Measurements from ENCODE around the gene NRCAM.

The NRCAM gene

GRCh38 chr7:108108131-108108530 is 348.1 kb downstream of the NRCAM start:
- in situ Hi-C loops (cut with MboI; ENCODE audit: low sequenced_read_pairs), result no loop called here

DNA sequence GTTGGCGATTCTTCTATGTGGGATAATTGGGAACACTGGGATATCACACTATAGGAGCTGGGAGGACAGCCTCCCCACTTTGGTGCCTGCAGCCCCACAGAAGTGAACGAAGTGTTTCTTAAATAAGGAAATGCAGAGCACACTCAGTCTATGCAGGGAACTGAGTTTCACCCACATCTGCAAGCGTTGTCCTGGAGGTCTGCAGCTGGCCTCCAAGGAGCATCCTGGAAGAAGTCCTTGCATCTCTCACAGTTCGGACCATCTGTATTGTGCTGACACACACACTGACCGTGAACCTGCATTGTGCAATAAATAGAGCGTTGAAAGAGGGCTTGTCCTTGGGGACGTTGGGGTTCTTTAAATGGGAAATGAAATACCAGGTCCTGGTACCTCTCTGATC is 351.9 kb downstream of the NRCAM start:
- in situ Hi-C loops (cut with MboI; ENCODE audit: low sequenced_read_pairs), result no loop called here

GRCh38 chr7:108103558-108104298 is 352.5 kb downstream of the NRCAM start:
- in situ Hi-C loops (cut with MboI; ENCODE audit: low sequenced_read_pairs), result no loop called here

DNA sequence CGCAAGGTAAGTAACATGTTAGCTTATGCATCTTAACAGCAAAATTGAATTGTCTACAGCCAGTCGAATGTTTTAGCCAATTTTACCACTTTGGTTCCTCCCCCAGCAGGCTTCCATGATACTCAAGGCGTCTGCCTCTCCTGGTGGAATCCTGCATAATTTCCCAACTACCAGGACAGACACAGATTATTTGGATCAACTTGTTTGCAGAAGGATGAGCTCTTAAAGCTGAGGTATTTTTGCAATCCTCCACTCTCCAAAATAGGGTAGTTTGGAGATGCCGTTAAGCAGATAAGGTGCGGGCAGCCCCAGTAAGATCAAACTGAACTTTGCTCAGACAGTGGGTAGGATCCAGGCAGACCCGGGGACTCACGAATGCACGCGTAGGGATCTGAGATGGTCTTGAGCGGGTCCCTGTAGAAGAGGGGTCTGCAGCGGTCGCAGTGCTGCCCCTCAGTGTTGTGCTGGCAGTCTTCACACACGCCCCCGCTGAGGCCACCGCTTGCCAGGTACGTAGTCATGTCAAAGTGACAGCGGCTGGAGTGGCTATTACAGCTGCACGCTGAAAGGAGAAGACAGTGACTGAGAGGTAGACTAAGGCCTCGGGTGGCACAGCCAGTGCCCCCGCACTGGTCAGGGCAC is 353.4 kb downstream of the NRCAM start:
- in situ Hi-C loops (cut with MboI; ENCODE audit: low sequenced_read_pairs), result no loop called here

DNA sequence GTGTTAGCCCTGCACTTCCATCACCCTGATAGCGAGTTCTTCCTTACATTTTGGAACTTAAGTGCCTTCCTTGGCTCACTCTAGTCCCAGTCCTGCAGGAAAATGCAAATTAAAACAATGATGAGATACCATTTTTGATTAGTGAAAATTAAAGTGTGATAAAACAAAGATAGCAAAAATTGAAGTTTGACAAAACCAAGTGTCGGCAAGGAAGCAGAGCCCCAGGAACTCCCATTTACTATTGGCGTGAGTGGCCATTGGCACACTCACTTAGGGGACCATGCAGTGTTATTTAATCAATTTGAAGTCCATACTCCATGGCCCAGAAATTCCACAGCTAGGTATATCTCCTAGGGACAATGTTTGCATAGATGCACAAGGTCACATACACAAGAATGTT is 354.5 kb downstream of the NRCAM start:
- in situ Hi-C loops (cut with MboI; ENCODE audit: low sequenced_read_pairs), result no loop called here

DNA sequence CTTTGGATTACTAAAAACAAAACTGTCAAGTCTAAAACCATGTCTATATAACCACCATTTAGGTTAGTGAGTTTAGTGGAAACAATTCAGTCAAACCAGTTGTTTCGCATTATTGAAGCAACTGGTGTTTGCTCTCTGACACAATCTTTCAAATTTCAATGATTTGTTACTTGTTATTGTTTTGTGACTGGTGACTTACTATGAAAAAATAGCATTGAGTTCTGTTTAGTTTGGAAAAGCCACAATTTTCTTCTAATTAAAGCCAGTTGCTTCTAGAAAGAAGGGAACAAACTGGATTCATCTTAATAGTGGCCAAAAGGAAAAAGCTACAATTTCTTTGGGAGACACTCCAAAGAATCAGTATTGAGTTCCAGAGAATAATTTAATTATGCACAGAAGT is 356.5 kb downstream of the NRCAM start:
- in situ Hi-C loops (cut with MboI; ENCODE audit: low sequenced_read_pairs), result no loop called here

- in situ Hi-C loops (cut with MboI; ENCODE audit: low sequenced_read_pairs), result no loop called here
These were observed 358.5 kb downstream of the NRCAM start for GRCh38 chr7:108097703-108098102.
